ENCODE results near the gene CLK3. TPM values are rescaled to one million over a fixed set of nuclear protein-coding genes. Genes with fewer than 3 reads are reported as not detected.
"Not testable (repeated sequence)": the region's sequence is repeated elsewhere in the genome, so short reads cannot be mapped to it uniquely, and the experiment has no call there.

Gene CLK3
- total RNA-seq, 8 experiments from 2014 or later: 61.4 to 116 (median 77.9) TPM

GRCh38 chr15:74628199-74628598 is 12.6 kb downstream of the CLK3 start:
- in situ Hi-C loops (cut with MboI; ENCODE audit: low pct_unique_long_range_greater_than_20kb in 2 of 9, low sequenced_read_pairs in 9 of 9, unreplicated experiment in 9 of 9): loop anchor here in 5 of 9 experiments (25.0 kb wide), 3 partner anchors 134 to 334 kb away; partner anchors contain the start of genes COX5A (in 2 of the 5) and RPP25 (in 1 of the 5)

GRCh38 chr15:74628949-74629348 is 13.3 kb downstream of the CLK3 start:
- H3K4me3 ChIP-seq: no peak overlapping the region
- 43 to 92% (median 72%) methylated on average over 1 to 3 of the region's 5 CpGs; no CpG with 5 or more reads in 5 of the 10 experiments for WGBS, 10 experiments
- peaks cover 0 to 6% of the 10 kb centered on the region in 2 donors for H3K4me1 ChIP-seq (replicated peaks in 1 of 2)
- in situ Hi-C loops (cut with MboI; ENCODE audit: low pct_unique_long_range_greater_than_20kb in 2 of 9, low sequenced_read_pairs in 9 of 9, unreplicated experiment in 9 of 9): loop anchor here in 5 of 9 experiments (25.0 kb wide), 3 partner anchors 133 to 333 kb away; partner anchors contain the start of genes COX5A (in 2 of the 5) and RPP25 (in 1 of the 5)
- ATAC-seq (replicated peaks in 6 of 8): no peak
- H3K27ac ChIP-seq: no peak overlapping the region

More at GRCh38 chr15:74628199-74628598, 12.6 kb downstream of the CLK3 start:
- peaks cover 0 to 6% of the 10 kb centered on the region in 2 donors for H3K4me1 ChIP-seq (replicated peaks in 1 of 2)
- H3K4me3 ChIP-seq: no peak overlapping the region
- 33 to 100% (median 67%) methylated on average over 1 to 2 of the region's 3 CpGs; no CpG with 5 or more reads in 7 of the 10 experiments for WGBS, 10 experiments
- ATAC-seq (replicated peaks in 6 of 8): no peak
- H3K27ac ChIP-seq: no peak overlapping the region

GRCh38 chr15:74629696-74630095 is 14.1 kb downstream of the CLK3 start:
- H3K4me3 ChIP-seq; H3K27ac ChIP-seq; H3K4me1 ChIP-seq (replicated peaks in 1 of 2): not testable (repeated sequence)
- in situ Hi-C loops (cut with MboI; ENCODE audit: low pct_unique_long_range_greater_than_20kb in 2 of 9, low sequenced_read_pairs in 9 of 9, unreplicated experiment in 9 of 9): loop anchor here in 7 of 9 experiments (10.0 to 25.0 kb wide), 4 partner anchors 133 to 333 kb away; partner anchors contain the start of genes COX5A (in 2 of the 7) and RPP25 (in 1 of the 7)
- no CpG with 5 or more reads among the region's 10 CpGs for WGBS, 10 experiments
- peak in 1 of 8 experiments; percentile 4 for ATAC-seq (replicated peaks in 6 of 8)

- in situ Hi-C loops (cut with MboI; ENCODE audit: low pct_unique_long_range_greater_than_20kb in 2 of 9, low sequenced_read_pairs in 9 of 9, unreplicated experiment in 9 of 9): loop anchor here in 7 of 9 experiments (10.0 to 25.0 kb wide), 4 partner anchors 132 to 332 kb away; partner anchors contain the start of genes COX5A (in 2 of the 7) and RPP25 (in 1 of the 7)
- Histone ChIP-seq H3K4me3 (no peak overlapping the region), H3K27ac (no peak overlapping the region), H3K4me1 (replicated peaks in 1 of 2) (peaks cover 0 to 6% of the 10 kb centered on the region in 2 donors)
- peak in 3 of 8 experiments; percentile 7 to 13 (median 9) for ATAC-seq (replicated peaks in 6 of 8)
- WGBS, 10 experiments: 61 to 100% (median 94%) methylated on average over 2 to 3 of the region's 6 CpGs; no CpG with 5 or more reads in 5 of the 10 experiments
Observed at GRCh38 chr15:74630284-74631086, 14.8 kb downstream of the CLK3 start.

- Histone ChIP-seq H3K4me3 (no peak overlapping the region), H3K27ac (no peak overlapping the region), H3K4me1 (replicated peaks in 1 of 2) (peaks cover 0 to 6% of the 10 kb centered on the region in 2 donors)
- in situ Hi-C loops (cut with MboI; ENCODE audit: low pct_unique_long_range_greater_than_20kb in 2 of 9, low sequenced_read_pairs in 9 of 9, unreplicated experiment in 9 of 9): loop anchor here in 7 of 9 experiments (10.0 to 25.0 kb wide), 4 partner anchors 131 to 331 kb away; partner anchors contain the start of genes COX5A (in 2 of the 7) and RPP25 (in 1 of the 7)
- WGBS, 10 experiments: 0 to 100% (median 88%) methylated on average over 1 to 3 of the region's 3 CpGs; no CpG with 5 or more reads in 3 of the 10 experiments
- ATAC-seq (replicated peaks in 6 of 8): peak in 2 of 8 experiments; percentile 3
Observed at GRCh38 chr15:74631087-74631385, 15.4 kb downstream of the CLK3 start.

- peak in 2 of 8 experiments; percentile 34 to 51 for ATAC-seq (replicated peaks in 6 of 8)
- in situ Hi-C loops (cut with MboI; ENCODE audit: low pct_unique_long_range_greater_than_20kb in 2 of 9, low sequenced_read_pairs in 9 of 9, unreplicated experiment in 9 of 9): loop anchor here in 7 of 9 experiments (10.0 to 25.0 kb wide), 4 partner anchors 131 to 331 kb away; partner anchors contain the start of genes COX5A (in 2 of the 7) and RPP25 (in 1 of the 7)
- WGBS, 10 experiments: 20 to 60% (median 34%) methylated on average over 1 to 3 of the region's 3 CpGs; no CpG with 5 or more reads in 6 of the 10 experiments
Observed at GRCh38 chr15:74631408-74631807, 15.8 kb downstream of the CLK3 start.

GRCh38 chr15:74631935-74632560 is 16.4 kb downstream of the CLK3 start:
- 50 to 100% (median 77%) methylated on average over 1 to 4 of the region's 8 CpGs; no CpG with 5 or more reads in 4 of the 10 experiments for WGBS, 10 experiments
- in situ Hi-C loops (cut with MboI; ENCODE audit: low pct_unique_long_range_greater_than_20kb in 2 of 9, low sequenced_read_pairs in 9 of 9, unreplicated experiment in 9 of 9): loop anchor here in 7 of 9 experiments (10.0 to 25.0 kb wide), 4 partner anchors 130 to 330 kb away; partner anchors contain the start of genes COX5A (in 2 of the 7) and RPP25 (in 1 of the 7)

More at GRCh38 chr15:74631408-74631807, 15.8 kb downstream of the CLK3 start:
- Histone ChIP-seq H3K27ac (no peak overlapping the region), H3K4me3 (no peak overlapping the region), H3K4me1 (replicated peaks in 1 of 2) (peaks cover 0 to 6% of the 10 kb centered on the region in 2 donors)

GRCh38 chr15:74632601-74633000 is 17.0 kb downstream of the CLK3 start:
- H3K27ac ChIP-seq: no peak overlapping the region
- in situ Hi-C loops (cut with MboI; ENCODE audit: low pct_unique_long_range_greater_than_20kb in 2 of 9, low sequenced_read_pairs in 9 of 9, unreplicated experiment in 9 of 9): loop anchor here in 7 of 9 experiments (10.0 to 25.0 kb wide), 4 partner anchors 130 to 330 kb away; partner anchors contain the start of genes COX5A (in 2 of the 7) and RPP25 (in 1 of the 7)
- no peak overlapping the region for H3K4me3 ChIP-seq
- peaks cover 0 to 6% of the 10 kb centered on the region in 2 donors for H3K4me1 ChIP-seq (replicated peaks in 1 of 2)
- WGBS, 10 experiments: 80 to 100% (median 92%) methylated on average over 1 to 3 of the region's 9 CpGs; no CpG with 5 or more reads in 4 of the 10 experiments
- no peak for ATAC-seq (replicated peaks in 6 of 8)

More at GRCh38 chr15:74631935-74632560, 16.4 kb downstream of the CLK3 start:
- peaks cover 0 to 6% of the 10 kb centered on the region in 2 donors for H3K4me1 ChIP-seq (replicated peaks in 1 of 2)
- no peak overlapping the region for H3K27ac ChIP-seq
- ATAC-seq (replicated peaks in 6 of 8): peak; percentile 56 to 75 (median 63)
- H3K4me3 ChIP-seq: no peak overlapping the region

GRCh38 chr15:74633781-74634180 is 18.1 kb downstream of the CLK3 start:
- WGBS, 10 experiments: 80 to 100% (median 100%) methylated on average over 1 of the region's 2 CpGs; no CpG with 5 or more reads in 7 of the 10 experiments

GRCh38 chr15:74635228-74635627 is 19.6 kb downstream of the CLK3 start:
- peaks cover 0 to 6% of the 10 kb centered on the region in 2 donors for H3K4me1 ChIP-seq (replicated peaks in 1 of 2)
- ATAC-seq (replicated peaks in 6 of 8): peak; percentile 36 to 78 (median 58)
- 0 to 40% (median 14%) methylated on average over 1 to 5 of the region's 5 CpGs; no CpG with 5 or more reads in 3 of the 10 experiments for WGBS, 10 experiments
- in situ Hi-C loops (cut with MboI; ENCODE audit: low pct_unique_long_range_greater_than_20kb in 2 of 9, low sequenced_read_pairs in 9 of 9, unreplicated experiment in 9 of 9): loop anchor here in 7 of 9 experiments (10.0 to 25.0 kb wide), 4 partner anchors 127 to 327 kb away; partner anchors contain the start of genes COX5A (in 2 of the 7) and RPP25 (in 1 of the 7)
- H3K27ac ChIP-seq: no peak overlapping the region
- no peak overlapping the region for H3K4me3 ChIP-seq

More at GRCh38 chr15:74633781-74634180, 18.1 kb downstream of the CLK3 start:
- no peak for ATAC-seq (replicated peaks in 6 of 8)
- H3K4me1 ChIP-seq (replicated peaks in 1 of 2): peaks cover 0 to 6% of the 10 kb centered on the region in 2 donors
- in situ Hi-C loops (cut with MboI; ENCODE audit: low pct_unique_long_range_greater_than_20kb in 2 of 9, low sequenced_read_pairs in 9 of 9, unreplicated experiment in 9 of 9): loop anchor here in 7 of 9 experiments (10.0 to 25.0 kb wide), 4 partner anchors 129 to 329 kb away; partner anchors contain the start of genes COX5A (in 2 of the 7) and RPP25 (in 1 of the 7)
- no peak overlapping the region for H3K27ac ChIP-seq
- H3K4me3 ChIP-seq: no peak overlapping the region

- H3K27ac ChIP-seq: no peak overlapping the region
Observed at GRCh38 chr15:74636984-74637383, 21.3 kb downstream of the CLK3 start.

More at GRCh38 chr15:74636984-74637383, 21.3 kb downstream of the CLK3 start:
- in situ Hi-C loops (cut with MboI; ENCODE audit: low pct_unique_long_range_greater_than_20kb in 2 of 9, low sequenced_read_pairs in 9 of 9, unreplicated experiment in 9 of 9): loop anchor here in 7 of 9 experiments (10.0 to 25.0 kb wide), 4 partner anchors 125 to 325 kb away; partner anchors contain the start of genes COX5A (in 2 of the 7) and RPP25 (in 1 of the 7)
- no peak for ATAC-seq (replicated peaks in 6 of 8)
- Histone ChIP-seq H3K4me3 (no peak overlapping the region), H3K4me1 (replicated peaks in 1 of 2) (no peaks in the 10 kb centered on the region)
- WGBS, 10 experiments: 38 to 100% (median 100%) methylated on average over 1 of the region's 1 CpG; no CpG with 5 or more reads in 5 of the 10 experiments
